Caco-2 (cell line): Measurements from ENCODE around the gene RAB30. TPM values are rescaled to one million over a fixed set of nuclear protein-coding genes. Genes with fewer than 3 reads are reported as not detected.

Source experiments
- BruUV-seq: library from RNA; stranded (reverse); fragments of 400-500 nt; replicated peaks from 2 replicates; lab custom pipeline; 2021; lab: Mats Ljungman, UMichigan
- CTCF ChIA-PET: fragments of 300-600 bp; sonication (Branson Sonifier 250); formaldehyde crosslinking; loops from one replicate; lab custom pipeline; 2022; ENCODE audit warnings: antibody characterized with exemption; lab: Charles Lee
- POLR2A ChIA-PET: fragments of 300-600 bp; sonication (Branson Sonifier 250); formaldehyde crosslinking; loops from one replicate; lab custom pipeline; 2022; ENCODE audit warnings: antibody characterized with exemption; lab: Charles Lee
- DNase-seq, 2 experiments: peaks; one replicate each; pipeline versions ENCODE4 v3.0.0 to v3.0.0-alpha.2; 2020 to 2022
- H3K27me3 ChIP-seq: replicated peaks from 2 replicates; pipeline ENCODE4 v1.6.0; 2011; ENCODE audit warnings: low read length; ENCODE audit not compliant: control insufficient read depth, insufficient read depth
- H3K36me3 ChIP-seq: 2 replicates; pipeline ENCODE4 v1.5.1; 2011; ENCODE audit warnings: low read length; ENCODE audit not compliant: control insufficient read depth, insufficient read depth
- H3K4me1 ChIP-seq: fragments of 250-450 bp; sonication (Bioruptor Pico); 2 replicates; pipeline ENCODE4 v1.5.1; 2020; ENCODE audit warnings: mild to moderate bottlenecking
- H3K4me3 ChIP-seq: 2 replicates; pipeline ENCODE4 v1.5.1; 2011; ENCODE audit warnings: low read depth, mild to moderate bottlenecking, control low read depth, low read length
- H3K9me3 ChIP-seq: fragments of 250-450 bp; sonication (Bioruptor Pico); 2 replicates; pipeline ENCODE4 v1.5.1; 2020; ENCODE audit warnings: mild to moderate bottlenecking, moderate library complexity
- H3K27ac Mint-ChIP-seq: one replicate; pipeline ENCODE4 v1.8.0; 2022; ENCODE audit warnings: mixed read lengths; ENCODE audit not compliant: unreplicated experiment
- H3K27me3 Mint-ChIP-seq: one replicate; pipeline ENCODE4 v1.8.0; 2022; ENCODE audit warnings: mixed read lengths; ENCODE audit not compliant: insufficient read depth, unreplicated experiment
- H3K36me3 Mint-ChIP-seq: one replicate; pipeline ENCODE4 v1.8.0; 2022; ENCODE audit warnings: mild to moderate bottlenecking, mixed read lengths; ENCODE audit not compliant: insufficient read depth, unreplicated experiment
- H3K4me1 Mint-ChIP-seq: one replicate; pipeline ENCODE4 v1.8.0; 2022; ENCODE audit warnings: low read depth, mixed read lengths; ENCODE audit not compliant: unreplicated experiment
- H3K4me3 Mint-ChIP-seq: one replicate; pipeline ENCODE4 v1.8.0; 2022; ENCODE audit warnings: mild to moderate bottlenecking, moderate library complexity, mixed read lengths; ENCODE audit not compliant: unreplicated experiment
- H3K9me3 Mint-ChIP-seq: one replicate; pipeline ENCODE4 v1.8.0; 2022; ENCODE audit warnings: mixed read lengths; ENCODE audit not compliant: unreplicated experiment
- CTCF ChIP-seq, 2 experiments: fragments of 200-600 bp in 1 of 2; IDR thresholded peaks; 1 replicate in 1 of 2; 2 replicates in 1 of 2; pipeline versions ENCODE4 v1.5.1 to v1.8.0; 2011 to 2022; ENCODE audit warnings: antibody characterized with exemption in 1 of 2, control low read depth in 1 of 2, inconsistent platforms in 1 of 2, low read depth in 1 of 2, low read length in 1 of 2, mild to moderate bottlenecking in 1 of 2, moderate library complexity in 1 of 2; ENCODE audit not compliant: insufficient read depth in 1 of 2, severe bottlenecking in 1 of 2, unreplicated experiment in 1 of 2
- intact Hi-C: fragments of 100-400 bp; cut with micrococcal nuclease; formaldehyde crosslinking; loops from one replicate; pipeline ENCODE4 v1.10.0; 2022; ENCODE audit not compliant: unreplicated experiment
- total RNA-seq: library from RNA; stranded (reverse); gene quantifications from 2 replicates; pipeline ENCODE4 v1.2.3, GENCODE V29; 2022

Gene RAB30
- total RNA-seq, 1 experiment from 2014 or later: 13.5 TPM

GRCh38 chr11:82998697-82999096, 73.0 kb downstream of the RAB30 start:
- no peak for DNase-seq
- Mint-ChIP-seq H3K4me1 (no peaks in the 10 kb centered on the region), H3K36me3 (no peaks in the 10 kb centered on the region), H3K9me3 (no peaks in the 10 kb centered on the region), H3K27me3 (no peaks in the 10 kb centered on the region), H3K27ac (no peak overlapping the region), H3K4me3 (no peak overlapping the region)
- no peaks in the 10 kb centered on the region for H3K36me3 ChIP-seq
- H3K4me1 ChIP-seq: peaks cover 14% of the 10 kb centered on the region
- TF ChIP-seq CTCF (IDR thresholded peaks at IDR 0.05; ENCODE audit: insufficient read depth in 1 of 2, low read depth in 1 of 2, low read length in 1 of 2, severe bottlenecking in 1 of 2, unreplicated experiment in 1 of 2): no peak
- H3K4me3 ChIP-seq: no peak overlapping the region
- no peaks in the 10 kb centered on the region for H3K9me3 ChIP-seq
- intact Hi-C loops: no loop called here
- no TSS peak for BruUV-seq
- ChIA-PET POLR2A (no interaction called here), CTCF (interaction anchor here (0.6 kb wide), 2 partner anchors 130 to 539 kb away, joined by 3 read pairs; no protein-coding TSS in a partner anchor)
- no peaks in the 10 kb centered on the region for H3K27me3 ChIP-seq

GRCh38 chr11:82996966-82997606, 74.6 kb downstream of the RAB30 start:
- Histone ChIP-seq H3K36me3 (no peaks in the 10 kb centered on the region), H3K27me3 (no peaks in the 10 kb centered on the region), H3K9me3 (no peaks in the 10 kb centered on the region), H3K4me1 (peaks cover 14% of the 10 kb centered on the region), H3K4me3 (no peak overlapping the region)
- Mint-ChIP-seq H3K27me3 (no peaks in the 10 kb centered on the region), H3K36me3 (no peaks in the 10 kb centered on the region), H3K4me1 (no peaks in the 10 kb centered on the region), H3K9me3 (no peaks in the 10 kb centered on the region), H3K4me3 (no peak overlapping the region), H3K27ac (no peak overlapping the region)
- intact Hi-C loops: no loop called here
- no TSS peak for BruUV-seq
- DNase-seq: no peak
- no peak for TF ChIP-seq CTCF (IDR thresholded peaks at IDR 0.05; ENCODE audit: insufficient read depth in 1 of 2, low read depth in 1 of 2, low read length in 1 of 2, severe bottlenecking in 1 of 2, unreplicated experiment in 1 of 2)
- CTCF ChIA-PET: no interaction called here
- POLR2A ChIA-PET: no interaction called here

GRCh38 chr11:82995754-82996398, 75.8 kb downstream of the RAB30 start:
- intact Hi-C loops: loop anchor here (2.0 kb wide), 1 partner anchor 13 kb away; no protein-coding TSS in a partner anchor
- POLR2A ChIA-PET: no interaction called here
- H3K27ac Mint-ChIP-seq: no peak overlapping the region
- BruUV-seq: no TSS peak
- H3K36me3 Mint-ChIP-seq: no peaks in the 10 kb centered on the region
- H3K4me1 Mint-ChIP-seq: no peaks in the 10 kb centered on the region
- Histone ChIP-seq H3K4me1 (peaks cover 14% of the 10 kb centered on the region), H3K4me3 (no peak overlapping the region), H3K9me3 (no peaks in the 10 kb centered on the region), H3K36me3 (no peaks in the 10 kb centered on the region), H3K27me3 (no peaks in the 10 kb centered on the region)
- no peaks in the 10 kb centered on the region for H3K27me3 Mint-ChIP-seq
- no peak for DNase-seq
- CTCF ChIA-PET: no interaction called here
- no peak for TF ChIP-seq CTCF (IDR thresholded peaks at IDR 0.05; ENCODE audit: insufficient read depth in 1 of 2, low read depth in 1 of 2, low read length in 1 of 2, severe bottlenecking in 1 of 2, unreplicated experiment in 1 of 2)
- no peak overlapping the region for H3K4me3 Mint-ChIP-seq
- H3K9me3 Mint-ChIP-seq: no peaks in the 10 kb centered on the region
